H9 (cell line): ENCODE measurements around the gene LCNL1. TPM values are rescaled to one million over a fixed set of nuclear protein-coding genes. Genes with fewer than 3 reads are reported as not detected.

Experiments used
- DNase-seq: peaks from one replicate; pipeline ENCODE4 v3.0.0-alpha.2; 2017
- H2AFZ ChIP-seq: one replicate; pipeline ENCODE4 v1.6.1; 2013; ENCODE audit warnings: mild to moderate bottlenecking, low read length, control low read depth, moderate library complexity
- H2AK5ac ChIP-seq: 2 replicates; pipeline ENCODE4 v1.6.1; 2013; ENCODE audit warnings: low read length, control low read depth, mixed read lengths; ENCODE audit not compliant: insufficient read length
- H2BK120ac ChIP-seq: one replicate; pipeline ENCODE4 v1.6.1; 2013; ENCODE audit warnings: low read depth, mild to moderate bottlenecking, low read length, control low read depth, inconsistent platforms; ENCODE audit not compliant: poor library complexity, severe bottlenecking
- H2BK12ac ChIP-seq: 2 replicates; pipeline ENCODE4 v1.6.1; 2013; ENCODE audit warnings: low read length, control low read depth, mixed read lengths, low read depth; ENCODE audit not compliant: insufficient read length
- H2BK15ac ChIP-seq: 2 replicates; pipeline ENCODE4 v1.6.1; 2013; ENCODE audit warnings: low read depth, low read length, control low read depth
- H2BK20ac ChIP-seq: one replicate; pipeline ENCODE4 v1.6.1; 2013; ENCODE audit warnings: low read depth, mild to moderate bottlenecking, low read length, control low read depth, inconsistent platforms; ENCODE audit not compliant: poor library complexity, severe bottlenecking
- H2BK5ac ChIP-seq: 2 replicates; pipeline ENCODE4 v1.6.1; 2013; ENCODE audit warnings: low read length, control low read depth, mixed read lengths; ENCODE audit not compliant: insufficient read length
- H3K14ac ChIP-seq: 2 replicates; pipeline ENCODE4 v1.6.1; 2013; ENCODE audit warnings: low read length, control low read depth; ENCODE audit not compliant: insufficient read depth
- H3K18ac ChIP-seq: 2 replicates; pipeline ENCODE4 v1.6.1; 2013; ENCODE audit warnings: low read depth, mild to moderate bottlenecking, mixed read lengths, low read length, control low read depth; ENCODE audit not compliant: insufficient read length
- H3K23ac ChIP-seq: 2 replicates; pipeline ENCODE4 v1.6.1; 2013; ENCODE audit warnings: low read length, control low read depth, mixed read lengths, low read depth; ENCODE audit not compliant: insufficient read length
- H3K23me2 ChIP-seq: 2 replicates; pipeline ENCODE4 v1.6.1; 2013; ENCODE audit warnings: low read depth, mild to moderate bottlenecking, mixed read lengths, low read length, control low read depth; ENCODE audit not compliant: insufficient read length, poor library complexity, severe bottlenecking
- H3K27ac ChIP-seq: 2 replicates; pipeline ENCODE4 v1.5.1; 2013; ENCODE audit warnings: low read length, control low read depth, mixed read lengths, low read depth; ENCODE audit not compliant: insufficient read length
- H3K27me3 ChIP-seq: 2 replicates; pipeline ENCODE4 v1.6.1; 2013; ENCODE audit warnings: low read length, control low read depth, inconsistent platforms; ENCODE audit not compliant: insufficient read depth
- H3K4ac ChIP-seq: 2 replicates; pipeline ENCODE4 v1.6.1; 2013; ENCODE audit warnings: low read depth, mild to moderate bottlenecking, control low read depth, inconsistent platforms, low read length, moderate library complexity
- H3K4me1 ChIP-seq: 2 replicates; pipeline ENCODE4 v1.6.1; 2013; ENCODE audit warnings: low read length, control low read depth, inconsistent platforms; ENCODE audit not compliant: insufficient read depth
- H3K4me2 ChIP-seq: 2 replicates; pipeline ENCODE4 v1.6.1; 2013; ENCODE audit warnings: low read length, control low read depth, mixed read lengths; ENCODE audit not compliant: insufficient read length, insufficient read depth
- H3K56ac ChIP-seq: 2 replicates; pipeline ENCODE4 v1.6.1; 2013; ENCODE audit warnings: low read depth, mild to moderate bottlenecking, mixed read lengths, low read length, control low read depth; ENCODE audit not compliant: insufficient read length
- H3K79me1 ChIP-seq: 2 replicates; pipeline ENCODE4 v1.6.1; 2013; ENCODE audit warnings: low read depth, mild to moderate bottlenecking, moderate library complexity, low read length, control low read depth, inconsistent platforms; ENCODE audit not compliant: insufficient read depth, poor library complexity, severe bottlenecking
- H3K79me2 ChIP-seq: 2 replicates; pipeline ENCODE4 v1.6.1; 2013; ENCODE audit warnings: low read length, control low read depth, inconsistent platforms; ENCODE audit not compliant: insufficient read depth
- H3K9ac ChIP-seq: 2 replicates; pipeline ENCODE4 v1.6.1; 2013; ENCODE audit warnings: low read length, control low read depth, mixed read lengths; ENCODE audit not compliant: insufficient read length; ENCODE audit errors: extremely low read depth
- H3K9me3 ChIP-seq: one replicate; pipeline ENCODE4 v1.6.1; 2013; ENCODE audit warnings: low read depth, low read length, inconsistent platforms; ENCODE audit not compliant: control insufficient read depth
- H3T11ph ChIP-seq: one replicate; pipeline ENCODE4 v1.6.1; 2013; ENCODE audit warnings: mild to moderate bottlenecking, low read length, control low read depth, inconsistent platforms
- H4K20me1 ChIP-seq: one replicate; pipeline ENCODE4 v1.6.1; 2013; ENCODE audit not compliant: control insufficient read depth, insufficient read length, insufficient read depth
- H4K5ac ChIP-seq: 2 replicates; pipeline ENCODE4 v1.6.1; 2013; ENCODE audit warnings: low read depth, mild to moderate bottlenecking, mixed read lengths, low read length, control low read depth; ENCODE audit not compliant: insufficient read length
- H4K8ac ChIP-seq: replicated peaks from 2 replicates; pipeline ENCODE4 v1.6.1; 2013; ENCODE audit warnings: low read length, control low read depth, mixed read lengths, low read depth; ENCODE audit not compliant: insufficient read length
- H4K91ac ChIP-seq: 2 replicates; pipeline ENCODE4 v1.6.1; 2013; ENCODE audit warnings: low read depth, mild to moderate bottlenecking, moderate library complexity, mixed read lengths, low read length, control low read depth; ENCODE audit not compliant: insufficient read length
- H3K27ac Mint-ChIP-seq, 3 experiments: 2 replicates in 2 of 3; 3 replicates in 1 of 3; pipeline ENCODE4 v1.8.0; 2020 to 2021; ENCODE audit warnings: mixed read lengths in 3 of 3, mild to moderate bottlenecking in 1 of 3, moderate library complexity in 1 of 3
- H3K27me3 Mint-ChIP-seq: 2 replicates; pipeline ENCODE4 v1.8.0; 2021; ENCODE audit warnings: low read depth, mild to moderate bottlenecking, moderate library complexity, mixed read lengths
- H3K36me3 Mint-ChIP-seq, 3 experiments: 2 replicates in 2 of 3; 3 replicates in 1 of 3; pipeline ENCODE4 v1.8.0; 2020 to 2021; ENCODE audit warnings: low read depth in 3 of 3, mixed read lengths in 3 of 3; ENCODE audit not compliant: insufficient read depth in 1 of 3
- H3K4me1 Mint-ChIP-seq, 2 experiments: 2 replicates each; pipeline ENCODE4 v1.8.0; 2020; ENCODE audit warnings: mixed read lengths in 2 of 2
- H3K4me3 Mint-ChIP-seq, 2 experiments: 2 replicates in 1 of 2; 3 replicates in 1 of 2; pipeline ENCODE4 v1.8.0; 2020 to 2021; ENCODE audit warnings: mild to moderate bottlenecking in 2 of 2, mixed read lengths in 2 of 2, moderate library complexity in 1 of 2
- H3K9me3 Mint-ChIP-seq, 2 experiments: 2 replicates in 1 of 2; 3 replicates in 1 of 2; pipeline ENCODE4 v1.8.0; 2020; ENCODE audit warnings: mild to moderate bottlenecking in 2 of 2, mixed read lengths in 2 of 2, moderate library complexity in 1 of 2
- CTCF ChIP-seq: fragments of 200-600 bp; sonication (generic); conservative IDR thresholded peaks from 3 replicates; pipeline ENCODE4 v1.8.0; 2021; ENCODE audit warnings: antibody characterized with exemption, mild to moderate bottlenecking
- WGBS: extraction: QIAGEN DNeasy Blood & Tissue Kit; methylation state at CpG from one replicate; pipeline ENCODE4 v1.1.7; 2013; ENCODE audit warnings: missing lambda C conversion rate, low lambda C conversion rate, mixed read lengths; ENCODE audit not compliant: insufficient read length; ENCODE audit errors: extremely low coverage; 5-methylcytosine and 5-hydroxymethylcytosine counted together
- total RNA-seq: library from RNA; stranded (reverse); gene quantifications from 2 replicates; pipeline ENCODE4 v1.2.1, GENCODE V29; 2021

Gene LCNL1
- total RNA-seq, 1 experiment from 2014 or later: 0.20 TPM

- Histone ChIP-seq H3K79me1 (no peaks in the 10 kb centered on the region), H2BK5ac (no peak overlapping the region), H3K9me3 (no peaks in the 10 kb centered on the region), H3K56ac (no peak overlapping the region), H2AK5ac (no peak overlapping the region), H3K4me1 (no peaks in the 10 kb centered on the region), H2AFZ (no peak overlapping the region), H3K27me3 (no peaks in the 10 kb centered on the region), H3K9ac (peak overlapping the region; percentile 13), H4K5ac (no peak overlapping the region), H4K91ac (no peak overlapping the region), H3K4me2 (peak overlapping the region; percentile 60), H3K27ac (no peak overlapping the region), H3K14ac (no peak overlapping the region; the same call in 1 of the 2 replicates), H2BK12ac (no peak overlapping the region), H4K8ac (no peak overlapping the region), H2BK20ac (no peak overlapping the region), H2BK15ac (no peak overlapping the region; the same call in 1 of the 2 replicates), H3K79me2 (no peaks in the 10 kb centered on the region), H2BK120ac (no peak overlapping the region), H3K23me2 (peaks cover 3% of the 10 kb centered on the region), H3K4ac (no peak overlapping the region), H3T11ph (no peak overlapping the region), H3K23ac (no peak overlapping the region), H4K20me1 (no peaks in the 10 kb centered on the region), H3K18ac (no peak overlapping the region)
- no CpG with 5 or more reads among the region's 61 CpGs for WGBS
- H3K36me3 Mint-ChIP-seq: peaks cover 2 to 38% (median 31%) of the 10 kb centered on the region in 3 experiments; a peak in 5 of 7 replicates
- no peaks in the 10 kb centered on the region for H3K9me3 Mint-ChIP-seq
- no peak overlapping the region; a peak in 1 of 7 replicates for H3K27ac Mint-ChIP-seq
- no peak; the same call in 2 of the 3 replicates for TF ChIP-seq CTCF
- peaks cover 11 to 19% of the 10 kb centered on the region in 2 experiments for H3K4me1 Mint-ChIP-seq
- H3K27me3 Mint-ChIP-seq: peaks cover 3% of the 10 kb centered on the region; the same call in 1 of the 2 replicates
- peak overlapping the region; percentile 68 to 82 for H3K4me3 Mint-ChIP-seq
- no peak for DNase-seq
Measured at GRCh38 chr9:136943291-136944211, 39.2 kb upstream of the LCNL1 start.
